ENCODE measurements around the gene NAPEPLD.
"Not testable (repeated sequence)": the region's sequence is repeated elsewhere in the genome, so short reads cannot be mapped to it uniquely, and the experiment has no call there.

The NAPEPLD gene

GRCh38 chr7:103114576-103115008, 34.3 kb downstream of the NAPEPLD start:
- H3K9me3 ChIP-seq (ENCODE audit: low read length) = no peaks in the 10 kb centered on the region
- no peaks in the 10 kb centered on the region for H3K27me3 ChIP-seq (ENCODE audit: insufficient read depth, low read length)
- H3K4me1 ChIP-seq (ENCODE audit: insufficient read depth, low read length) = peaks cover 5% of the 10 kb centered on the region
- no peak overlapping the region for H2AFZ ChIP-seq (ENCODE audit: low read depth, low read length)
- peaks cover 16% of the 10 kb centered on the region for H3K36me3 ChIP-seq (ENCODE audit: insufficient read depth, low read length)
- H3K4me3 ChIP-seq (ENCODE audit: low read length) = no peak overlapping the region

GRCh38 chr7:103113164-103113563, 35.7 kb downstream of the NAPEPLD start:
- Histone ChIP-seq H3K9me3 (ENCODE audit: low read length) (no peaks in the 10 kb centered on the region), H3K36me3 (ENCODE audit: insufficient read depth, low read length) (peaks cover 9% of the 10 kb centered on the region), H2AFZ (ENCODE audit: low read depth, low read length) (no peak overlapping the region), H3K27me3 (ENCODE audit: insufficient read depth, low read length) (no peaks in the 10 kb centered on the region), H3K4me1 (ENCODE audit: insufficient read depth, low read length) (peaks cover 5% of the 10 kb centered on the region), H3K4me3 (ENCODE audit: low read length) (no peak overlapping the region)

GRCh38 chr7:103106703-103107070, 42.2 kb downstream of the NAPEPLD start:
- not testable (repeated sequence) for H2AFZ ChIP-seq (ENCODE audit: low read depth, low read length); H3K27me3 ChIP-seq (ENCODE audit: insufficient read depth, low read length); H3K4me3 ChIP-seq (ENCODE audit: low read length); H3K9me3 ChIP-seq (ENCODE audit: low read length)
- Histone ChIP-seq H3K4me1 (ENCODE audit: insufficient read depth, low read length) (peaks cover 15% of the 10 kb centered on the region), H3K36me3 (ENCODE audit: insufficient read depth, low read length) (peaks cover 24% of the 10 kb centered on the region)

- peaks cover 28% of the 10 kb centered on the region for H3K36me3 ChIP-seq (ENCODE audit: insufficient read depth, low read length)
Measured at GRCh38 chr7:103106005-103106702, 42.7 kb downstream of the NAPEPLD start.

GRCh38 chr7:103101543-103101942, 47.4 kb downstream of the NAPEPLD start:
- Histone ChIP-seq H3K9me3 (ENCODE audit: low read length) (no peaks in the 10 kb centered on the region), H2AFZ (ENCODE audit: low read depth, low read length) (no peak overlapping the region), H3K27me3 (ENCODE audit: insufficient read depth, low read length) (no peaks in the 10 kb centered on the region), H3K4me1 (ENCODE audit: insufficient read depth, low read length) (peaks cover 7% of the 10 kb centered on the region), H3K36me3 (ENCODE audit: insufficient read depth, low read length) (peaks cover 47% of the 10 kb centered on the region), H3K4me3 (ENCODE audit: low read length) (no peak overlapping the region)

More at GRCh38 chr7:103106005-103106702, 42.7 kb downstream of the NAPEPLD start:
- Histone ChIP-seq H2AFZ (ENCODE audit: low read depth, low read length) (no peak overlapping the region), H3K4me1 (ENCODE audit: insufficient read depth, low read length) (peaks cover 15% of the 10 kb centered on the region), H3K27me3 (ENCODE audit: insufficient read depth, low read length) (no peaks in the 10 kb centered on the region), H3K4me3 (ENCODE audit: low read length) (no peak overlapping the region), H3K9me3 (ENCODE audit: low read length) (no peaks in the 10 kb centered on the region)

- no peak overlapping the region for H2AFZ ChIP-seq (ENCODE audit: low read depth, low read length)
- H3K9me3 ChIP-seq (ENCODE audit: low read length) = no peaks in the 10 kb centered on the region
- H3K27me3 ChIP-seq (ENCODE audit: insufficient read depth, low read length) = no peaks in the 10 kb centered on the region
- H3K36me3 ChIP-seq (ENCODE audit: insufficient read depth, low read length) = peaks cover 53% of the 10 kb centered on the region
- H3K4me1 ChIP-seq (ENCODE audit: insufficient read depth, low read length) = no peaks in the 10 kb centered on the region
- H3K4me3 ChIP-seq (ENCODE audit: low read length) = no peak overlapping the region
Measured at GRCh38 chr7:103100348-103100747, 48.6 kb downstream of the NAPEPLD start.

GRCh38 chr7:103097041-103097440, 51.9 kb downstream of the NAPEPLD start:
- Histone ChIP-seq H3K27me3 (ENCODE audit: insufficient read depth, low read length) (no peaks in the 10 kb centered on the region), H3K9me3 (ENCODE audit: low read length) (no peaks in the 10 kb centered on the region), H2AFZ (ENCODE audit: low read depth, low read length) (no peak overlapping the region), H3K36me3 (ENCODE audit: insufficient read depth, low read length) (peaks cover 52% of the 10 kb centered on the region), H3K4me3 (ENCODE audit: low read length) (no peak overlapping the region), H3K4me1 (ENCODE audit: insufficient read depth, low read length) (no peaks in the 10 kb centered on the region)

GRCh38 chr7:103095558-103095957, 53.3 kb downstream of the NAPEPLD start:
- H3K27me3 ChIP-seq (ENCODE audit: insufficient read depth, low read length); H3K4me1 ChIP-seq (ENCODE audit: insufficient read depth, low read length); H2AFZ ChIP-seq (ENCODE audit: low read depth, low read length); H3K9me3 ChIP-seq (ENCODE audit: low read length); H3K4me3 ChIP-seq (ENCODE audit: low read length): not testable (repeated sequence)
- H3K36me3 ChIP-seq (ENCODE audit: insufficient read depth, low read length) = peaks cover 48% of the 10 kb centered on the region

- Histone ChIP-seq H3K4me1 (ENCODE audit: insufficient read depth, low read length) (no peaks in the 10 kb centered on the region), H3K9me3 (ENCODE audit: low read length) (no peaks in the 10 kb centered on the region), H2AFZ (ENCODE audit: low read depth, low read length) (no peak overlapping the region), H3K4me3 (ENCODE audit: low read length) (no peak overlapping the region), H3K36me3 (ENCODE audit: insufficient read depth, low read length) (peaks cover 62% of the 10 kb centered on the region), H3K27me3 (ENCODE audit: insufficient read depth, low read length) (no peaks in the 10 kb centered on the region)
Measured at GRCh38 chr7:103094102-103094501, 54.8 kb downstream of the NAPEPLD start.

GRCh38 chr7:103093429-103093828, 55.5 kb downstream of the NAPEPLD start:
- Histone ChIP-seq H3K27me3 (ENCODE audit: insufficient read depth, low read length) (no peaks in the 10 kb centered on the region), H3K36me3 (ENCODE audit: insufficient read depth, low read length) (peaks cover 68% of the 10 kb centered on the region), H3K9me3 (ENCODE audit: low read length) (no peaks in the 10 kb centered on the region), H2AFZ (ENCODE audit: low read depth, low read length) (no peak overlapping the region), H3K4me3 (ENCODE audit: low read length) (no peak overlapping the region), H3K4me1 (ENCODE audit: insufficient read depth, low read length) (no peaks in the 10 kb centered on the region)

GRCh38 chr7:103092321-103092720, 56.6 kb downstream of the NAPEPLD start:
- H3K4me3 ChIP-seq (ENCODE audit: low read length); H2AFZ ChIP-seq (ENCODE audit: low read depth, low read length); H3K27me3 ChIP-seq (ENCODE audit: insufficient read depth, low read length); H3K9me3 ChIP-seq (ENCODE audit: low read length); H3K4me1 ChIP-seq (ENCODE audit: insufficient read depth, low read length): not testable (repeated sequence)
- peaks cover 71% of the 10 kb centered on the region for H3K36me3 ChIP-seq (ENCODE audit: insufficient read depth, low read length)

- no peak overlapping the region for H2AFZ ChIP-seq (ENCODE audit: low read depth, low read length)
- H3K9me3 ChIP-seq (ENCODE audit: low read length) = no peaks in the 10 kb centered on the region
- H3K4me1 ChIP-seq (ENCODE audit: insufficient read depth, low read length) = no peaks in the 10 kb centered on the region
- H3K36me3 ChIP-seq (ENCODE audit: insufficient read depth, low read length) = peaks cover 47% of the 10 kb centered on the region
- H3K4me3 ChIP-seq (ENCODE audit: low read length) = no peak overlapping the region
- H3K27me3 ChIP-seq (ENCODE audit: insufficient read depth, low read length) = no peaks in the 10 kb centered on the region
Measured at GRCh38 chr7:103083210-103083609, 65.7 kb downstream of the NAPEPLD start.

GRCh38 chr7:103082497-103082896, 66.4 kb downstream of the NAPEPLD start:
- Histone ChIP-seq H3K27me3 (ENCODE audit: insufficient read depth, low read length) (no peaks in the 10 kb centered on the region), H3K9me3 (ENCODE audit: low read length) (no peaks in the 10 kb centered on the region), H3K36me3 (ENCODE audit: insufficient read depth, low read length) (peaks cover 46% of the 10 kb centered on the region), H2AFZ (ENCODE audit: low read depth, low read length) (no peak overlapping the region), H3K4me3 (ENCODE audit: low read length) (no peak overlapping the region), H3K4me1 (ENCODE audit: insufficient read depth, low read length) (no peaks in the 10 kb centered on the region)

- Histone ChIP-seq H3K4me3 (ENCODE audit: low read length) (no peak overlapping the region), H3K36me3 (ENCODE audit: insufficient read depth, low read length) (peaks cover 40% of the 10 kb centered on the region), H3K9me3 (ENCODE audit: low read length) (no peaks in the 10 kb centered on the region), H2AFZ (ENCODE audit: low read depth, low read length) (no peak overlapping the region), H3K4me1 (ENCODE audit: insufficient read depth, low read length) (peaks cover 4% of the 10 kb centered on the region), H3K27me3 (ENCODE audit: insufficient read depth, low read length) (no peaks in the 10 kb centered on the region)
Measured at GRCh38 chr7:103080923-103081322, 68.0 kb downstream of the NAPEPLD start.

Data from neuron (in vitro differentiated cells).